ENCODE results near the gene DNAJC6. TPM values are rescaled to one million over a fixed set of nuclear protein-coding genes. Genes with fewer than 3 reads are reported as not detected.
"Not testable (repeated sequence)": the region's sequence is repeated elsewhere in the genome, so short reads cannot be mapped to it uniquely, and the experiment has no call there.

Gene DNAJC6
- 19.7 TPM for total RNA-seq

DNA sequence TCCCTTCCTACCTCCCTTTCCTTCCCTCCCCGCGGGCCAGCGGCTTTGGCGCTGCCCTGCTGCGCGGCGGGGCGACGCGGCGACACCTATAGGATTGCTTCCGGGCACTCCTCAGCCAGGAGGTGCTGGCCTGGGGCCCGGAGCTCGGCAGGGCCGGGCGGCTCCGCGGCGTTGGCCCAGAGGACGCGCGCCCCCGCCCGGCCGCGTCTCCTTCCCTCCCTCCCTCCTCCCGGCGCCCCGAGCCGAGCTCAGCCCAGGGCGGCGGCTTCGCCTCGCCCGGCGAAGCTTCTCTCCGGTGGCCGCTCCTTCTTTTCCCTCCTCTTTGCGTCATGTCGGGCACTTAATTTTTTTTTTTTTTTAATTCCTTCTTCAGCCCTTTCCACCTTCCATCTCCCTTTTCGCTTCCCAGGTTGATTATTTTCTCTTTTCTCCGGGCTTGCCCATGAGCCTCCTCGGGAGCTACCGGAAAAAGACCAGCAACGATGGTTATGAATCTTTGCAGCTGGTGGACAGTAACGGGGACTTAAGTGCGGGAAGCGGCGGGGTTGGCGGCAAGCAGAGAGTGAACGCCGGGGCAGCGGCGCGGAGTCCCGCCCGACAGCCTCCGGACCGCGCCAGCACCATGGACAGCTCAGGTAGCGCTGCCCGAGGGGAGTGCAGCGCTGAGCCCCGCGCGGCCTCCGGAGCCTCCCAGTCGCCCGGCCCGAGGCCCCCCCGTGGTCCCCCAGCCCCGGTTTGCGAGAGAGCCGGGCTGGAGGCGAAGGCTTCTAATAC is at the start of gene DNAJC6:
Gene DNAJC6, plus strand, starts transcription at position 240 of the 774 bp plus-strand sequence. Its CDS starts 203 bp downstream, at position 443.
- peak in 2 of 3 donors; percentile 75 to 79 for DNase-seq (ENCODE audit: low read depth in 2 of 3, low spot score in 2 of 3)

DNA sequence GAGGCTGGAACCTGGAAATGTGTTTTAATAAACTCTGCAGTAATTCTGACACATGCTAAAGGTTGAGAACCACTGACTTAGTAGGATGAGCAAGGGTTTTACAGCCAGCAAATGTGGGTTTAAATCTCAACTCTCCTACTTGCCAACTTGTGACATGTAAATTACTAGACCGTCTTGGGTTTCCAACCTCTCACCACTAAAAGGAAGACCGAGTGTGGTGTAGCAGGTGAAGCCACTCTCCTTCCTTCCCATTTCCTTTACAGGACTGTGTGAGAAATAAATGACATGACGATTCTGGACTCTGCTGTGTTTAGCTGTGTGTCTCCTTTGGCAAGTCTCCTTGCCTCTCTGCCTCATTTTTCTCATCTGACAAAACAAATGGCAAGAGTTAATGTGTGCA is 49.5 kb upstream of the DNAJC6 start:
- no peak for DNase-seq (ENCODE audit: low read depth in 2 of 3, low spot score in 2 of 3)

DNA sequence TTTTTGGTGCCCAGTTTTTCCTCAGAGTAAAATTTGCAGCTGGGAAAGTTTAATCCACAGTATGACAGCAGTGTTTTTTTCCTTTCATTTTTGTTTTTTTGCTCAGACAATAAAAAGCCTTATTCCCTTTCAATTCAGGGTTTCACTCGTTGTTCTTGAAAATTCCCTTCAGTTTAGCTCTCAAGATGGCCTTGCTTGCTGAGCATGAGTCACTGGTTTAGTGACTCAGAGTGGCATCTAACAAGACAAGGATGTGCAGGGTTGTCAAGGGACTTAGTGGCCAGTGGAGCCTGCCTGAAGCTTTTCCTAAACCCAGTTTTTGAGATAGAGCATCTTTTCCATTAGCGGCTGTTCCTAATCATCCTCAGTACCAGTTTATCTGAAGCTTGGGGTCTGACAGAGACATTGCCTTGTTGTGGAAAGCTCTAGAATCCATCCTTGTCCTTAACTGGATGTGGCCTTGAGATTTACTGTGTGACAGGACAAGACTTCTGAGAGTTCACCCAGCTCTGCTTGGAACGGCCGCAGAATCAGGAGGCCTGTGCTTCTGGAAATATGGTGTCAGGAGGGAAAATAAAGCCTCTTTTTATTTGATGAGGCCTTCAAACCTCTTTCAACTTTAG is 48.4 kb upstream of the DNAJC6 start:
- DNase-seq (ENCODE audit: low read depth in 2 of 3, low spot score in 2 of 3) = peak in 2 of 3 donors; percentile 32 to 58

DNA sequence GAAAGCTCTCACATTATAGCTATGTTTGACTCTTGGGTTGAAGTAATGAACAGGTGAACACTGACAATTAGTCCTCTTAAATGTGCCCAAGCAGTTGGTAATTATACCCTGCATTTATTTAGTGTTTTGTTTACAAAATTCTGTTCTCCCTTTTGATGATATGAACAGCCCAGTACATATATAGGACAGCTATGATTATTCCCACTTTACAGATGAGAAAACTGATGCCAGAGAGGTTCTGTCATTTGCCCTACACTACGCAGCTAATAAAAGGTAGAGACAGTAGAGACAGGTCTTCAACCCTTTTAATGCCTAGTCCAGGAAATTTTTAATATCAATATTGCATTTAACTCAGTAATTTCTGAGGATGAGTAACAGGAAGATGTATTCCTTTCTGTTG is 46.1 kb upstream of the DNAJC6 start:
- DNase-seq (ENCODE audit: low read depth in 2 of 3, low spot score in 2 of 3) = no peak

DNA sequence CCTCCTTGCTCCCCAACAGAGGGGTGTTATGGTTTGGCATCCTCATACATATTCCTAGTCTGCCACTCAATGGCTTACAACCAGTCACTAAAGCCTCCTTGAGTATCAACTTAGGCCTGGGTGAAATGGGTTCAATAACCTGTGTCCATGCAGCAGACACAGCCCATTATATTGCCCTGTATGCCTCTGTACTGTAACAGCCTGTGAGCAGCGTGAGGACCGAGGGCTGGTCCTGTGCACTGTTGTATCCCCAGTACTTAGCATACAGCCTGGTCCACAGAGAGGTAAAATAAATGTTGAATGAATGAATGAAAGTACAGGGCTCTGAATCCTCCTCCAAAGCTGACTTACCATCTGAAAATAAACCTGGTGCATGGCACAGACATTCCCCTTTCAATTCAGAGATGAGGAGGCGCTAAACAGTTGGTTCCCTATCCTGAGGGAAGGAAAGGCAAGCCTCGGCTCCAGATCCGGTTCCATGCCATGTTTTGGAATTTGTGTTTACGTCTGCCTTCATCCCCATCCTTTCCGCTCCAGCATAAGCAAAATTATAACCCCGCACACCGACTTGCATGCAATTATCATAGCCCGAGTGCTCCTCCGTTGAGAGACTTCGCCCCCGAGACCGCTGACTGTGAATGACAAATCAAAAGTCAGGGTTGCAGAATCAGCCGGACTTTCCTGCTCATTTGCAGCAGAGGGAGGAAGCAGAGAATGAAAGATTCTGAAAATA is 45.0 kb upstream of the DNAJC6 start:
- peak in 2 of 3 donors; percentile 20 to 30 for DNase-seq (ENCODE audit: low read depth in 2 of 3, low spot score in 2 of 3)

DNA sequence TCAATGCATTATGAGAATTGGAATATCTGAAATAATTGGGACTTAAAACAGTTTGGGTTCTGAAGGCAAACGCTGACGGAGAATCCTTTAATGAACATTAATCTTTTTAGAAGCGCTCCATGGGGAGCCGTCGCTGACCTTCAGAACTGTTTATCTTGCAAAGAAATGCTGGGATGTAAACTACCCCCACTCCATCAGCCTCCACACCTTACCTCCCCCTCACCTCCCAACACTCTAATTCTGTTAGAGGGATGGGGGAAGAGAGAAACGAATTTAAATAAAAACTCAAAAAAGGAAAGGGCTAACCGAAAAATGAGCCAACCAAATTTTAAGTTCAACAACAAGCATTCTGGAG is 44.1 kb upstream of the DNAJC6 start:
- no peak for DNase-seq (ENCODE audit: low read depth in 2 of 3, low spot score in 2 of 3)

DNA sequence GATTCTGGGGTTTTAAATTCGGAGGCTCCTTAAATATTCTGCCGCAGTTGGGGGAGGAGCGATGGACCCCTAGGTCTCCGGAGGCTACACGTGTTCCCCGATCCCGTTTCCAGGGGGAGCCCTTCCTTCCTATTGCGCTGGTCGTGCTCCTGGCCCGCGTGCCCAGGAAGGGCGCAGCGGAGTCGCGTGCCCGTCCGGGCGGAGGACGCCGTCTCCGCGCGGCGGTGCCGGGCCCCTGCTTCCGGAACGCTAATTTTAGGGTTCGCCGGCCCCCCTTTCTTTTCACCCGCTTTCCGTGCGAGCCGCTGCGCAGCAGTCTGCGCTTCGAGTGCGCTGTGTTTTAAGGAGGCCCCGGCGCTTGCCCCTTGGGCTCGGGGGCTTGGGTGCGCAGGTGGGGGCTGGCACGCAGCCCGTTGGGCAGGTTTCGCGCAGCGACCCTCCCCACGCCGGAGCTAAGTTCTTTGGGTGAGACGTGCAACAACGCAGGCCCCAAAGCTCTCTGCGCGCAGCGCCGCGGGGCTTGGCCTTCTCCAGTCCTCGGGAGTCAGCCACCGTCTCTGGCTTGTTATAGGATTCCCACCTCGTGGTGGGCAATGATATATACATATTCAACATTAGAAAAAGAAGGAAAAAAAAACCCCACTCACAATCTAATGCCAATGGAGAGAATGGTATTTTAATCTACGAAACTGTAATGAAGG is 43.5 kb upstream of the DNAJC6 start:
- DNase-seq (ENCODE audit: low read depth in 2 of 3, low spot score in 2 of 3) = peak in 2 of 3 donors; percentile 55 to 58

DNA sequence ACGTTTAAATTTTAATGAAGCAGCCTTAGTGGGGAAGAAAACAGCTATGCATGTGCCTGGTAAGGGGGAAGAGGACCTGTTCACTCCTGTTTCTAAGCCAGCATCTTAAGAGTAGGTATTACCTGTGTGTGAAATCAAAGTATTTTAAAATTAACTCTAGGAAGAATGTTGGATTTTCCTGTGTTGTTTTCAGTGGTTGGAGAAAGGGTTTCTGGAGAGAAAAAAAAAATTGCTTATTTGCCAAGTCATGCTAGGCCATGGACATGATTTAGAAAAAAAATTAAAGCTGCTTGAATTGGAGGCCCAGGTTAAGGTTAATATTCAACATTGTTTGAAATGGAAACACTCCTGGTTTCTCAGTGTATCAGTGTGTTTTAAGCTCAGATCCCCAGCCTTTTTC is 42.9 kb upstream of the DNAJC6 start:
- peak in 1 of 3 donors; percentile 22 for DNase-seq (ENCODE audit: low read depth in 2 of 3, low spot score in 2 of 3)

DNA sequence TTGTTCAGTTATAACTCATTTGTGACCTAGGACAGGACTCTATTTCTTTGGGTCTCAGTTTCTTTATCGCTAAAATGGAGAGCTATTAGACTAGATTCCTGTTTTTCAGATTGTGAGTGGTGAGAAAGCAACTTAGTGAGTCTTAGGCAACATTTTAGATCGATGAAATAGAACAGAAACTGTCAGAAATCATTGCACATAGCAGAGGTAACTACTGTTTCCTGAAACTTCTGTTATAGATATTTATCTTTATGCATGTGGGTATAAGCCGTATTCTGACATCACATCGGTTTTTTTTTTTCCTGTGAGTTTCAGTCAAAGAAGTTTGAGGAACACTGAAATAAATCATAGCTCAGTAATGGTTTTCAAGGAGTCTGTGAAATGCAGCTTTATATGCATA is 42.1 kb upstream of the DNAJC6 start:
- peak in 1 of 3 donors; percentile 36 for DNase-seq (ENCODE audit: low read depth in 2 of 3, low spot score in 2 of 3)

DNA sequence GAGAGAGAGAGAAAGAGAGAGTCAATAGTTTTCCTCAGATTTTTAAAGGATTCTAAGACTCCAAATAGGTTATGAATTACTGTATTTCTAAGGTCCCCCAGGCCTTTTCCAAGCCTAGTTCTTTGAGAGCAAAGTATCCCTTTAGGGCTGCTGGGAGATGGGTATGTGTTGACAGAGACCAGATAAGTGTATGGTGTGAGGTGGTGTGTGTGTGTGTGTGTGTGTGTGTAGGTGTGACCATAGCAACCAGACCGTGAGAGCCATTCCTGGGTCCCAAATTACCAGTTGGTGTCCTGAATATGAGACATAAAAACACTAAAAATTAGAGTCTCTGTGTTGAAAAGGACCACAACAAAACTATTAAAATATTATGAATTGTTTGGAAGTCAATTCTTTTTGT is 41.7 kb upstream of the DNAJC6 start:
- no peak for DNase-seq (ENCODE audit: low read depth in 2 of 3, low spot score in 2 of 3)

DNA sequence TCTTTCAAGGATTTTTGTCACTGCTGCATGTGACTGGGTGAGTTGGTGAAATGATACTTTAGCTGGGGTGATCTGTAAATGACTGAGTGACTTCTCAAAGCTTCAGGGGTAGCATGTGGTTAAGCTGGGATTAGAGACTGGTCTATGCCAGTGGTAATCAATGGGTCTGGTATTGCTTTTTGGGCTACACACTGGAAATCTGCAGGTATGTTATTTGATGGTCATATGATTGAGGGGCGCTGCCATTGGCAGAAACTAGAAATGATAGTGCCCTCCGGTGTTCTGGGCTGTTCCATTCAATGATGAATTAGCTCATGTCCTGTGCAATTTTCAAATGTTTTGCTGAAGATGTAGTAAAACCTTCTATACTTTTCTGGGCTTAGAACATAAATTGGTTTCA is 39.7 kb upstream of the DNAJC6 start:
- no peak for DNase-seq (ENCODE audit: low read depth in 2 of 3, low spot score in 2 of 3)

DNA sequence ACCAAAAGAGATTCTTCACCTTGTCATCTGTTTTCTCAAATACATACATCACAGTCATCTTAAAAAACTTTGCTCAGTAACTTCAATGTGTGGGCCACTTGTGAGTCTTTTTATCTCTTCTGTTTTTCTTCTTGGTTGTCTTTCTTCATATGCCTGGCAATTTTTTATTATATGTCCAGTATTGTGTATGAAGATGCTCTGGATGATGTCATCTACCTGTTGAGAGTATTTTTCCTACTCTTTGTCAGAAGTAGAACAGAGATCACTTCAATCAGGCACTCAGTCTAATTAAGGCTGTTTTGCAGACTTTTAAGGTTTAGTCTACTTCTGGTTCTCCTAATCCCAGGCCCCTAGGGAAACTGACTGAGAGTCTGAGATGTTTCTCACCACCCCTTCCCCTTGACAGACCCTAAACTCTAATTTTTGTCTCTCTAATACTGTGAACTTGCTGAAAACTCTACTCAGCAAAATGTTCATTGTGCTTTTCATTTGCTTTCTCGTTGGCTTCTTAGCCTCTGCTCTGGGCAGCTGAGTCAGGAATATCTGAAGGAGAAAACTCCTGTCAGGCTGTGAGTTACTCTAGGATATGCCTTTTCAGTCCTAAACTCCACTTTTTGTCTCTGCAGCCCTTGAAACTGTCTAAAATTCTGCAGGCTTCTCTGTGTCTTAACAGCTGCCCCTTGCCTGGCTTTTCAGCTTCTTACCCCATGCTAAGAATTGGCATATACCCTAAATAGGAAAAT is 33.0 kb upstream of the DNAJC6 start:
- DNase-seq (ENCODE audit: low read depth in 2 of 3, low spot score in 2 of 3) = no peak

DNA sequence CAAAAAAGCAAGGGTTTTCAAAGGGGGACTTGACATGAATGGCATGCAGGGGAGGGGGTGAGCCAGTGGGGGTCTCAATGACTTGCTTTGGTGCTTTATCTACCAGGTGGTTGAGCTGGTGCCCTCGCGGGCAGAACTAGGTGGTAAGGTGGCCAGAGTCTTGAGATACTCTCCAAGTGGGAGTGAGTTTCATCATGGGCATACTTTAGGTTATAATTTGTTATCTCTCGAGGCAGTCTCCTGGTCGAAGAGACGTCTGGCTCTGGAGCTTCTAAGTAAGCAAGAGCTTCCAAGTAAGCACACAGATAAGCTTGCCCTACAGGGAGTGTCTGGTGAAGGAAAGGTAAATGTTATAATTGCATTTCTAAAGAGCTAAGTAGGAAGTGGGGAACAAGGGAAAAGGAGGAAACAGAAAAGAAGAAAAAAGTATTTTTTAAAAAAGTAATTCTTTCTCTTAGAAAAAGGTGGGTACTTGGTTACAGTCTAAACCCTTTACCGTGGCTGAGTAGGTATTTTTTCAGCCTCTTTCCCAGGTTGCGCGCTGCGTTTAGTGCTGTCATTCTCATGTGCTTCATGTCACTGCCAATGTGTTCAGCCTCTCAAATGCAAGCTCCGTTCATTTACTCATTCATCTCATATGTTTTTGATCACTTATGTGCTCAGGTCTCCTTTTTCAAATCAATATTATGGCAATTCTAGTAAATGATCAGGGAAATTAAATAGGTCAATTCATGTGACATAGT is 31.6 kb upstream of the DNAJC6 start:
- no peak for DNase-seq (ENCODE audit: low read depth in 2 of 3, low spot score in 2 of 3)

DNA sequence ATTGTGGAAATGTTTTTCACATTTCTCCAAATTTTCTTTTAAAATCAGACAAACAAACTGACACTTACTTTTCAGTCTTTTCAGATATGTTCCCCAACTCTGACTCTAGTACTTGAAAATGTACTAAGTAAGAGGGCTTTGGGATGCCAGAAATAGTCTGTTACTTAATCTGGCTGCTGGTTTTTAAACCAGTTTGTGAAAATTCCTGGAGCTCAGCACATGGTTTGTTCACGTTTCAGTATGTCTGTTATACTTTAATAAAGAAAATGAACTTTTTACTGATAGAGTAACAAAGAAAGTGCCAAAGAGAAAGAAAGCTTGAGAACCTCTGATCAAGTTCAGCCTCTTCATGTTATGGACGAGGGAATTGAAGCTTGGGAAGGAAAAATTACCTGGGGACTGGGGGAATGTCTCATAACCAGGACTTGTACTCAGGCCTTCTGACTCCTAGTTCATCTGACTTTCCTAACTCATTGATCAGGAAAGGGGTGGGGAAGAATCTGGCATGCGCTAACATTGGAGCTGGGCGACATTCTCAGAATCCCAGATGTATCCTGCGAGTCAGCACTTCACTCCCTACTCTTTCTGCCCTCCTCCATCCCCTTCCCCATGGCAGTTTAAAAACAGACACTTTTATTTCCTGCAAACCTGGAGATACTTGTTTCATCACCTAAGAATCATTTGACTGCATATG is 30.8 kb upstream of the DNAJC6 start:
- DNase-seq (ENCODE audit: low read depth in 2 of 3, low spot score in 2 of 3) = no peak

DNA sequence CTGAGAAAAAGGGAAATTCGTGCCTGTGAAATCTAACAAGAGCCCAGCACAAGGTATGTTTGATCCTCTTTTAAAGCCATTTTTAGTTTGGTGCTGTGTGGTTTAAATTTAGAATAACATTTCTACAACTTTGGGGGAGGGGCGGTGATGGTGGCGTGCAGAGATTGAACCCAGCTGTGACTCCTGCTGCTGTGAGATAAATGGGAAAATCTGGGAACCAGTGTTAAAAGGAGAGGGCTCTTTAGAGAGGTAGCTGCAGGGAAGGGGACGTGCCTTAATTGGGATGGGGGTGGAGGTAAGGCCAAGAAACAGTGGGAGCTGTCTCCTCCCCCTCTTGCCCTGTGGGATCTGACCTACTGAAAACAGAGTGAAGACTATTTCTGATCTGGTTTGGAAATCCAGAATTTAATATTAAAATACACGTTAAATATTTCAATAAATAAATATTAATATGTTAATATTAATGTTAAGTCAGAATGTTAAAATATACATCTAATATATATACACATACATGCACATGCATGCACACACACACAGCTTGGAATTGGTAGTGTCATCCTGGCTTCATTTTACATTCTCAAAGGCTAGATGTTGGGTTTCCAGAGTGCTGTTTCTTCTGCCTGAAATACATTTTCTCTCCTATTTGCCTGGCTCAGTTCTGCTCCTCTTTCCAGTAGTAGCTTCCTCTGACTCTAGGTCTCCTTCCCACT is 30.1 kb upstream of the DNAJC6 start:
- no peak for DNase-seq (ENCODE audit: low read depth in 2 of 3, low spot score in 2 of 3)

DNA sequence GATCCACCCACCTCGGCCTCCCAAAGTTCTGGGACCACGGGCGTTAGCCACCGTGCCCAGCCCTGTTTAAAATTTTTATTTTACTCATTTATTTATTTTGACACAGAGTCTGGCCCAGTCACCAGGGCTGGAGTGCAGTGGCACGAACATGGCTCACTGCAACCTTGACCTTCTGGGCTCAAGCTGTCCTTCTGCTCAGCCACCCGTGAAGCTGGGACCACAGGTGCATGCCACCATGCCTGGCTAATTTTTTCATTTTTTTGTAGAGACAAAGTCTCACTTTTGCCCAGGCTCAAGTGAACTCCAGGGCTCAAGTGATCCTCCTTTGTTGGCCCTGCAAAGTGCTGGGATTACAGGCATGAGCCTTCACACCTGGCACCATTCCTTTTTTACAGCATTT is 27.5 kb upstream of the DNAJC6 start:
- no peak for DNase-seq (ENCODE audit: low read depth in 2 of 3, low spot score in 2 of 3)

DNA sequence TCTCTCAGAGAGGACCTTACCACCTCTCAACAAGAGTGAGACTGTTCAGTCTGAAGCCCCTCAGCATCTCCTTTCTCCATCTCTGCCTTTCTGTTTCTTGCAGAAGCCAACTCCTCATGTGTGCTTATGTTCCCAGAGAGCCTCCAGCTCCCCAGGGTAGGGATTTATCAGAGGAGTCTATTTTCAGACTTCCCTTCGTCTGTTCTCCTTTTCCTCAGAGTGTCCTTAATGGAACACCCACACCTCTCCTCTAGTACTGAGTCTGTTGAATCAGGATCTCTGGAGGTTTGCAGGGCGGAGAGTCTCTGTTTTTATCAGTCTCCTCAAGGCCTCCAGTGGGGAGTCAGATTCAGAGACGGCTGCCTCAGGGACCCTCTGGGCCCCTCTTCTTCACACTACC is 25.1 kb upstream of the DNAJC6 start:
- DNase-seq (ENCODE audit: low read depth in 2 of 3, low spot score in 2 of 3) = no peak

DNA sequence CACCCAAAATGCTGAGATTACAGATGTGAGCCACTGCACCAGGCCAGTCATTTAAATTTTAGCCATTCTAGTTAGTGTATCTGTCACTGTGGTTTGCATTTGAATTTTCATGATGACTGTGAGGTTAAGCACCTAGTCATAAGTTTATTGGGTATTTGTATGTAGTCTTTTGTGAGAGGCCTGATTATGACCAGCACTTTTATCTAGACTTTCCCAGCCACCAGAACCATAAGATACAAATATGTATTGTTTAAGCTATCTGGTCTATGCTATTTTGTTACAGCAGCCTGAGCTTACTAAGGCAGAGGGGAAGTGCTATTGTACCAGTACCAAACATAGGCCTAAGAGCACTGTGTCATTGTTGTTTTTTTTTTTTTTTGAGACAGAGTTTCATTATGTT is 19.9 kb upstream of the DNAJC6 start:
- DNase-seq (ENCODE audit: low read depth in 2 of 3, low spot score in 2 of 3) = no peak

DNA sequence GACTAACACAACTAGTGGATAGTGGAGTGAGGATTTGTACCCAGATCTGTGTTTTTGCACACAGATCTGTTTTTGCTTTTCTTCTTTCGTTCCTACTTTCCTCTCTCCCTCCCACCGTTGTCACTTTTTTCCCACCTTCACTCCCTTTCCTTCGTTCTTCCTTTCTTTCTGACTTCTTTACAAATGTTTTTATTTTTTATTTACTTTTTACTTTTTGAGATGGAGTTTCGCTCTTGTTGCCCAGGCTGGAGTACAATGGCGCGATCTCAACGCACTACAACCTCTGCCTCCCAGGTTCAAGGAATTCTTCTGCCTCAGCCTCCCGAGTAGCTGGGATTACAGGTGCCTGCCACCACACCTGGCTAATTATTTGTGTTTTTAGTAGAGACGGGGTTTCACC is 17.5 kb upstream of the DNAJC6 start:
- not testable (repeated sequence) for DNase-seq (ENCODE audit: low read depth in 2 of 3, low spot score in 2 of 3)

All from hematopoietic multipotent progenitor cell (in vitro differentiated cells).